HG03103 (cell line): ENCODE results near the gene DNAJC3.
"Not testable (repeated sequence)": the region's sequence is repeated elsewhere in the genome, so short reads cannot be mapped to it uniquely, and the experiment has no call there.

ENCODE experiments used
- ATAC-seq: cut with Tn5 transposase; IDR thresholded peaks from one replicate; pipeline ENCODE4 v1.9.1; 2021; ENCODE audit warnings: low read depth; ENCODE audit not compliant: unreplicated experiment

The DNAJC3 gene

GRCh38 chr13:95763601-95764000 is 86.7 kb downstream of the DNAJC3 start:
- ATAC-seq, result no peak

- no peak for ATAC-seq
Observed at GRCh38 chr13:95771905-95772304, 95.0 kb downstream of the DNAJC3 start.

- no peak for ATAC-seq
Observed at GRCh38 chr13:95779522-95779921, 102.6 kb downstream of the DNAJC3 start.

- no peak for ATAC-seq
Observed at GRCh38 chr13:95781016-95781415, 104.1 kb downstream of the DNAJC3 start.

GRCh38 chr13:95781940-95782339 is 105.0 kb downstream of the DNAJC3 start:
- ATAC-seq, result not testable (repeated sequence)

GRCh38 chr13:95783747-95784146 is 106.8 kb downstream of the DNAJC3 start:
- ATAC-seq, result no peak

GRCh38 chr13:95784161-95784899 is 107.4 kb downstream of the DNAJC3 start:
- ATAC-seq, result no peak

GRCh38 chr13:95784900-95785290 is 108.0 kb downstream of the DNAJC3 start:
- no peak for ATAC-seq

- no peak for ATAC-seq
Observed at GRCh38 chr13:95787356-95788099, 110.6 kb downstream of the DNAJC3 start.

GRCh38 chr13:95788100-95788463 is 111.1 kb downstream of the DNAJC3 start:
- no peak for ATAC-seq

GRCh38 chr13:95789315-95789714 is 112.4 kb downstream of the DNAJC3 start:
- not testable (repeated sequence) for ATAC-seq

- ATAC-seq, result no peak
Observed at GRCh38 chr13:95791084-95791722, 114.3 kb downstream of the DNAJC3 start.

- ATAC-seq, result no peak
Observed at GRCh38 chr13:95793018-95793555, 116.1 kb downstream of the DNAJC3 start.

- no peak for ATAC-seq
Observed at GRCh38 chr13:95793781-95794180, 116.8 kb downstream of the DNAJC3 start.

GRCh38 chr13:95797016-95797415 is 120.1 kb downstream of the DNAJC3 start:
- no peak for ATAC-seq

- ATAC-seq, result no peak
Observed at GRCh38 chr13:95800436-95800835, 123.5 kb downstream of the DNAJC3 start.

GRCh38 chr13:95801825-95802224 is 124.9 kb downstream of the DNAJC3 start:
- ATAC-seq, result no peak

GRCh38 chr13:95805921-95806320 is 129.0 kb downstream of the DNAJC3 start:
- no peak for ATAC-seq

GRCh38 chr13:95809429-95809828 is 132.5 kb downstream of the DNAJC3 start:
- ATAC-seq, result no peak

GRCh38 chr13:95813139-95813538 is 136.2 kb downstream of the DNAJC3 start:
- no peak for ATAC-seq

- ATAC-seq, result no peak
Observed at GRCh38 chr13:95814495-95814894, 137.6 kb downstream of the DNAJC3 start.
